Bronchial epithelial cell (primary cell): ENCODE measurements around the gene CNTN1. TPM values are rescaled to one million over a fixed set of nuclear protein-coding genes. Genes with fewer than 3 reads are reported as not detected.

Source experiments
- DNase-seq: peaks from one replicate; pipeline ENCODE4 v3.0.0-alpha.2; 2010; ENCODE audit warnings: low read depth
- FAIRE-seq: peaks from 2 replicates; lab custom pipeline; 2011; peaks lifted over from hg19 to GRCh38; lab: Jason Lieb, UNC
- H3K27me3 ChIP-seq: 2 replicates; pipeline ENCODE4 v1.5.1; 2011; ENCODE audit warnings: low read length; ENCODE audit not compliant: control insufficient read depth, insufficient read depth
- H3K36me3 ChIP-seq: 2 replicates; pipeline ENCODE4 v1.5.1; 2011; ENCODE audit warnings: low read length; ENCODE audit not compliant: control insufficient read depth, insufficient read depth
- H3K4me3 ChIP-seq: 2 replicates; pipeline ENCODE4 v1.5.1; 2011; ENCODE audit warnings: mild to moderate bottlenecking, low read depth, low read length, control low read depth
- CTCF ChIP-seq: IDR thresholded peaks from 2 replicates; pipeline ENCODE4 v1.5.1; 2011; ENCODE audit warnings: mild to moderate bottlenecking, moderate library complexity, low read length, control low read depth, inconsistent platforms; ENCODE audit not compliant: insufficient read depth, severe bottlenecking
- total RNA-seq: library from RNA; depleted of rRNA; stranded (reverse); fragments of >200 nt; gene quantifications from 2 replicates; pipeline ENCODE4 v1.2.1, GENCODE V29; 2014

CNTN1 gene
- total RNA-seq, 1 donor from 2014 or later, result 2.4 TPM

DNA sequence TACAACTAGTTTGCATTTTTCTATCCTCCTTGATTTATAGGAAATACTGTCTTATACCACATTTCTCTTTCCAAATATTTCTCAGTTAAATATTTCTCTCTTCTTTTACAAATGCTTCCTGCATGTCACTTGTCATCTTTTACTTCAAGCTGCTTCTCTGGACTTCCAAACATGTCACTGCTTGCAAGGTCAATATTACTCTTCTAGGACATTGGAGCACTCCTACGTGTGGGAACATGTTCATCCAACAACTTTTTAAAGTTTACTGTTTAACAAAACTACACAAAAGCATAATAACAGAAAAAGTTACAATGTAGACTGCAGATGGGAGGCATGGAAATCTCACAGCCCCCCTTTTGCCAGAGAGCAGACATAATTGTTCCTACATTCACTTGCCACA is 28.5 kb upstream of the CNTN1 start:
- FAIRE-seq, result no peak
- TF ChIP-seq CTCF, result no peak
- peak; percentile 70 for DNase-seq
- H3K36me3 ChIP-seq, result no peaks in the 10 kb centered on the region
- no peak overlapping the region for H3K4me3 ChIP-seq
- H3K27me3 ChIP-seq, result no peaks in the 10 kb centered on the region

GRCh38 chr12:40668099-40668529 is 24.1 kb upstream of the CNTN1 start:
- no peak for FAIRE-seq
- Histone ChIP-seq H3K36me3 (no peaks in the 10 kb centered on the region), H3K4me3 (no peak overlapping the region), H3K27me3 (no peaks in the 10 kb centered on the region)
- TF ChIP-seq CTCF, result no peak
- no peak for DNase-seq

GRCh38 chr12:40672741-40673271 is 19.4 kb upstream of the CNTN1 start:
- H3K4me3 ChIP-seq, result no peak overlapping the region
- TF ChIP-seq CTCF, result no peak
- H3K27me3 ChIP-seq, result no peaks in the 10 kb centered on the region
- H3K36me3 ChIP-seq, result no peaks in the 10 kb centered on the region
- DNase-seq, result no peak
- no peak for FAIRE-seq

DNA sequence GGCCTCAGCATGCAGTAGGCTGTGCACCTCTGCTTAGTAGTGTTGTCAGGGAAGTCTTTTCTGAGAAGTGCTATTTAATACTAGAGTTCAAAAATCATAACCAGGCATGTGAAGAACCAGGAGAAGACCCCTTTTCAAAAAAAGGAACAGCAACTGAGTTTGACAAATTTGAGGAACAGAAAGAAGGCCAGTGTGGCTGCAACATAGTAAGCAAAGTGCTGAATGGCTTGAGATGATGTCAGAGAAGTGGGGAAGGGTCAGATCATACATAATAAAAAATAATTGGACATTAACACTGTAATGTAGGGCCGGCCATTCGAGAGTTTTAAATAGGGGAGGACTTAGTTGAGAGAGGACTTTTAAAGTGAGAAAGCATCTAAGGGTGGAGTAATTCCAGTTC is 11.1 kb upstream of the CNTN1 start:
- FAIRE-seq, result no peak
- TF ChIP-seq CTCF, result no peak
- H3K36me3 ChIP-seq, result no peaks in the 10 kb centered on the region

DNA sequence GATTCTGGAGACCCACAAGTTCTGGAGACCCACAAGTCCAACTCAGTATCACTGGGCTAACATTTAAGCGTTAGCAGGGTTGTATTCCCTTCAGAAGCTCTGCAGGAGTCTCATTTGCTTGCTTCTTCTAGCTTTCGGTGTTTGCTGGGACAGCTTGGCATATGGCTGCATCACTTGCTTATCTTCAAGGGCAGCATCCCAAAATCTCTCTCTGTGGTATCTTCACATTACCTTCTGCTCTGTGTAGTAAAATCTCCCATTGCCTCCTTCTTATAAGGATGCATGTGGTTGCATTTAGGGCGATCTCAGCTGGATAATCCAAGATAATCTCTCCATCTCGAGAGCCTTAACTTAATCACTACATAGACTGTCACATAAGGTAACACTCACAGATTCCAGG is 7.3 kb upstream of the CNTN1 start:
- H3K4me3 ChIP-seq, result no peak overlapping the region
- no peak for DNase-seq
- no peak for TF ChIP-seq CTCF
- H3K27me3 ChIP-seq, result no peaks in the 10 kb centered on the region
- H3K36me3 ChIP-seq, result no peaks in the 10 kb centered on the region
- no peak for FAIRE-seq

More for the DNA sequence above, 11.1 kb upstream of the CNTN1 start:
- H3K4me3 ChIP-seq, result no peak overlapping the region
- H3K27me3 ChIP-seq, result no peaks in the 10 kb centered on the region
- DNase-seq, result no peak
